Activated naive CD4-positive, alpha-beta T cell treated with anti-CD3 and anti-CD28 coated beads, Interleukin-2, amount 50 U/mL, for 72 hours (primary cell): ENCODE measurements around the gene MCAT. TPM values are rescaled to one million over a fixed set of nuclear protein-coding genes. Genes with fewer than 3 reads are reported as not detected.
A peak's percentile ranks its signal among the peaks of the same experiment; 100 is the strongest.

Experiments used
- ATAC-seq, 2 donors: fragments of 150-1000 bp; cut with Tn5 transposase; 2 replicates each; pipeline ENCODE4 v1.10.0; 2021; ENCODE audit warnings: mild to moderate bottlenecking in 2 of 2, moderate library complexity in 2 of 2
- DNase-seq, 2 donors: peaks; one replicate each; pipeline ENCODE4 v3.0.0; 2021 to 2022; ENCODE audit warnings: low spot score in 2 of 2
- H3K27ac Mint-ChIP-seq, 2 donors: one replicate each; pipeline ENCODE4 v1.8.0; 2022; ENCODE audit warnings: mild to moderate bottlenecking in 2 of 2, mixed read lengths in 2 of 2
- H3K36me3 Mint-ChIP-seq, 2 donors: one replicate each; pipeline ENCODE4 v1.8.0; 2022; ENCODE audit warnings: mixed read lengths in 2 of 2
- H3K9me3 Mint-ChIP-seq, 2 donors: one replicate each; pipeline ENCODE4 v1.8.0; 2022; ENCODE audit warnings: mixed read lengths in 2 of 2
- total RNA-seq, 2 donors: library from RNA; stranded (reverse); gene quantifications; one replicate each; pipeline ENCODE4 v1.2.3, GENCODE V29; 2022

Gene MCAT
- total RNA-seq, 2 donors from 2014 or later = 6.0 to 19.4 TPM

GRCh38 chr22:43094551-43094950 lies 48.6 kb downstream of the MCAT start:
- H3K9me3 Mint-ChIP-seq = peaks cover 5 to 6% of the 10 kb centered on the region in 2 donors
- no peak overlapping the region for H3K27ac Mint-ChIP-seq
- DNase-seq (no peak), ATAC-seq (no peak)
- peaks cover 6 to 18% of the 10 kb centered on the region in 2 donors for H3K36me3 Mint-ChIP-seq

GRCh38 chr22:43094085-43094484 lies 49.1 kb downstream of the MCAT start:
- DNase-seq = no peak
- Mint-ChIP-seq H3K27ac (no peak overlapping the region), H3K9me3 (peaks cover 5 to 6% of the 10 kb centered on the region in 2 donors), H3K36me3 (peaks cover 6 to 18% of the 10 kb centered on the region in 2 donors)
- ATAC-seq = no peak

GRCh38 chr22:43092085-43092484 lies 51.1 kb downstream of the MCAT start:
- DNase-seq = no peak
- ATAC-seq = no peak
- peak overlapping the region in 1 of 2 donors; percentile 93 for H3K27ac Mint-ChIP-seq
- peaks cover 6 to 17% of the 10 kb centered on the region in 2 donors for H3K36me3 Mint-ChIP-seq
- H3K9me3 Mint-ChIP-seq = peaks cover 5 to 6% of the 10 kb centered on the region in 2 donors

GRCh38 chr22:43090130-43090789 lies 52.9 kb downstream of the MCAT start:
- DNase-seq = peak in 1 of 2 donors; percentile 53
- ATAC-seq = peak; percentile 26 to 48
- Mint-ChIP-seq H3K27ac (peak overlapping the region in 1 of 2 donors; percentile 40), H3K9me3 (peaks cover 0 to under 1% of the 10 kb centered on the region in 2 donors), H3K36me3 (peaks cover under 1% of the 10 kb centered on the region in 2 donors)

- ATAC-seq = peak; percentile 90 to 96
- H3K9me3 Mint-ChIP-seq = no peaks in the 10 kb centered on the region
- no peaks in the 10 kb centered on the region for H3K36me3 Mint-ChIP-seq
- peak; percentile 90 to 92 for DNase-seq
- peak within 1 kb of the TSS; percentile 54 to 88 for H3K27ac Mint-ChIP-seq
These were observed 54.0 kb downstream of the MCAT start, which contains the start of gene TTLL1 for GRCh38 chr22:43088984-43089717. TSS of gene TTLL1 (minus strand) at chr22:43089391. CDS start at chr22:43075586, 13,805 bp downstream.

GRCh38 chr22:43088627-43088983 lies 54.6 kb downstream of the MCAT start:
- Mint-ChIP-seq H3K36me3 (no peaks in the 10 kb centered on the region), H3K27ac (peak overlapping the region; percentile 54 to 88), H3K9me3 (no peaks in the 10 kb centered on the region)
- DNase-seq (no peak), ATAC-seq (peak in 1 of 2 donors; percentile 48)

GRCh38 chr22:43085658-43086606 lies 57.3 kb downstream of the MCAT start:
- no peak for DNase-seq
- Mint-ChIP-seq H3K9me3 (no peaks in the 10 kb centered on the region), H3K27ac (no peak overlapping the region), H3K36me3 (no peaks in the 10 kb centered on the region)
- ATAC-seq = no peak

Other genes starting within 250 kb of the MCAT start
- gene PACSIN2, start 128.2 kb downstream of the MCAT start, total RNA-seq = 10 to 100 TPM; 25.6 to 28.2 TPM
- 1 to 10 TPM; 5.6 to 6.0 TPM for gene TTLL1, start 54.0 kb downstream of the MCAT start, total RNA-seq
- gene BIK, start 32.6 kb downstream of the MCAT start, total RNA-seq = 1 to 10 TPM in 1 of 2 donors, under 1 TPM in 1; 0.98 to 1.4 TPM
- 100 to 1,000 TPM; 145 to 159 TPM for gene TSPO, start 8.2 kb upstream of the MCAT start, total RNA-seq
- gene TTLL12, start 43.7 kb upstream of the MCAT start, total RNA-seq = 10 to 100 TPM; 34.3 to 75.0 TPM
- gene SCUBE1, start 200.0 kb upstream of the MCAT start, total RNA-seq = under 1 TPM in 1 of 2 donors, not detected in 1; 0.39 TPM